ENCODE measurements around the gene ATG4C. TPM values are rescaled to one million over a fixed set of nuclear protein-coding genes. Genes with fewer than 3 reads are reported as not detected.
"Not testable (repeated sequence)": the region's sequence is repeated elsewhere in the genome, so short reads cannot be mapped to it uniquely, and the experiment has no call there.

The ATG4C gene
- total RNA-seq (2014; rRNA removed) = 12.1 and 15.2 TPM in 2 replicates
- polyA plus RNA-seq (2012) = 3.0 TPM

- peak; percentile 96 for DNase-seq (ENCODE audit: low read depth)
These were observed at the start of gene ATG4C for GRCh38 chr1:62783736-62784508. ATG4C (plus strand) TSS chr1:62784132; CDS start chr1:62803787, 19,655 bp downstream.

- DNase-seq (ENCODE audit: low read depth) = peak; percentile 64
These were observed 48.3 kb upstream of the ATG4C start for GRCh38 chr1:62735491-62736171.

GRCh38 chr1:62740701-62741100 is 43.2 kb upstream of the ATG4C start:
- not testable (repeated sequence) for DNase-seq (ENCODE audit: low read depth)

- no peak for DNase-seq (ENCODE audit: low read depth)
These were observed 39.0 kb upstream of the ATG4C start for GRCh38 chr1:62744611-62745577.

- peak; percentile 59 for DNase-seq (ENCODE audit: low read depth)
These were observed 37.7 kb upstream of the ATG4C start for GRCh38 chr1:62746086-62746808.

- DNase-seq (ENCODE audit: low read depth) = no peak
These were observed 37.2 kb upstream of the ATG4C start for GRCh38 chr1:62746809-62747138.

GRCh38 chr1:62753031-62753965 is 30.6 kb upstream of the ATG4C start:
- no peak for DNase-seq (ENCODE audit: low read depth)

- not testable (repeated sequence) for DNase-seq (ENCODE audit: low read depth)
These were observed 29.0 kb upstream of the ATG4C start for GRCh38 chr1:62754938-62755337.

- DNase-seq (ENCODE audit: low read depth) = not testable (repeated sequence)
These were observed 27.6 kb upstream of the ATG4C start for GRCh38 chr1:62756255-62756884.

- DNase-seq (ENCODE audit: low read depth) = not testable (repeated sequence)
These were observed 24.6 kb upstream of the ATG4C start for GRCh38 chr1:62759232-62759875.

GRCh38 chr1:62760021-62760782 is 23.7 kb upstream of the ATG4C start:
- not testable (repeated sequence) for DNase-seq (ENCODE audit: low read depth)

- DNase-seq (ENCODE audit: low read depth) = not testable (repeated sequence)
These were observed 22.6 kb upstream of the ATG4C start for GRCh38 chr1:62761223-62761870.

GRCh38 chr1:62762027-62762426 is 21.9 kb upstream of the ATG4C start:
- not testable (repeated sequence) for DNase-seq (ENCODE audit: low read depth)

- DNase-seq (ENCODE audit: low read depth) = no peak
These were observed 18.0 kb upstream of the ATG4C start for GRCh38 chr1:62765981-62766380.

- not testable (repeated sequence) for DNase-seq (ENCODE audit: low read depth)
These were observed 15.4 kb upstream of the ATG4C start for GRCh38 chr1:62768551-62768950.

GRCh38 chr1:62772607-62773295 is 11.2 kb upstream of the ATG4C start:
- no peak for DNase-seq (ENCODE audit: low read depth)

- no peak for DNase-seq (ENCODE audit: low read depth)
These were observed 9.9 kb upstream of the ATG4C start for GRCh38 chr1:62774006-62774405.

All from LHCN-M2 (cell line).